GM18873 (cell line): Measurements from ENCODE around the gene DGAT2L6.
"Not testable (repeated sequence)": the region's sequence is repeated elsewhere in the genome, so short reads cannot be mapped to it uniquely, and the experiment has no call there.

Experiments used
- ATAC-seq: cut with Tn5 transposase; IDR thresholded peaks from one replicate; pipeline ENCODE4 v1.9.1; 2021; ENCODE audit warnings: mild to moderate bottlenecking, moderate library complexity, moderate number of reproducible peaks; ENCODE audit not compliant: unreplicated experiment, low FRiP score

Gene DGAT2L6

DNA sequence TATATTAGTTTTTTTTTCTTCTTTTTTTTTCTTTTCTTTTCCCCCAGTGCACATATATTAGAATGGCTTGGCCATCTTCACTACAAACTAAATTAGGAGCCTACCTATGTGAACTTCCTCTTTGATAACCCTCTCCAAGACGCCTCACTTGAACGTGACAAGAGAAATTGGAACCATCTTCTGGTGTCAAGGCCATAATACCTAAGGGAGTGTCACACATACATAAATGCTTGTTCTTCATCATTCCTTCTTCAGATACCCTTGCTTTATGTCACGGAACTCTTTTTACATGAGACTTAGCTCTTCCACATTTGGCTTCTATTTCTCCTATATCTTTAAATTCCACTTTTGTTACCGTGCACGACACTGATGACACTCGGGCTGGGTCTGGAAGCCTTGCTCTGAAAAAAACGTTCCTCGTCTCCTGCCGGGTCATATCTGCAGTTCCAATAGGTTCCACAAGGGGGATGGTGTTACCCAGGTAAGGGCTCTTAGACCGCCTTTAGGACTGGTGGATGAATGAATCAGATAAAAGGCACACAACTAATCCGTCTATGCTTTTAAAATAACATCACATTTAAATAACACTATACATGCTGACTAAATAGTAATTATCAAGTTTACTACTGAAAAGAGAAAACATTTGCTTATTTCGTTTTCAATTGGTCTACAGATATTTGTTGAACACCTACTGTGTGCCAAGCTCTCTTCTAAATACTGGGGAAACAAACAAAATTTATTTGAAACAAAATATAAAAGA is 19.9 kb downstream of the DGAT2L6 start:
- ATAC-seq: peak; percentile 78

DNA sequence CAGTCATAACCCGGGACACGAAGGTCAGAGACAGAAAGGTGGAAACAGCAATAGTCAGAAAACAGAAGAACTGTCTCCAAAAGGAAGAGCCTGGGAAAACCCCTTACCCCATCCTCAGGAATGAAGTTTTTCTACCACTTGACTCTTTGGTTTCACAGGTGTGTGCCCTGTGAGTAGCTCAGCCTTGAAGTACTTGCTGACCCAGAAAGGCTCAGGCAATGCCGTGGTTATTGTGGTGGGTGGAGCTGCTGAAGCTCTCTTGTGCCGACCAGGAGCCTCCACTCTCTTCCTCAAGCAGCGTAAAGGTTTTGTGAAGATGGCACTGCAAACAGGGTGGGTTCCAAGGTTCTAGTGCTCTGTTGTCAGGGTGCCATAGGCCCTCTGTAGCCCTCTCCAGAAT is 24.4 kb downstream of the DGAT2L6 start:
- no peak for ATAC-seq

DNA sequence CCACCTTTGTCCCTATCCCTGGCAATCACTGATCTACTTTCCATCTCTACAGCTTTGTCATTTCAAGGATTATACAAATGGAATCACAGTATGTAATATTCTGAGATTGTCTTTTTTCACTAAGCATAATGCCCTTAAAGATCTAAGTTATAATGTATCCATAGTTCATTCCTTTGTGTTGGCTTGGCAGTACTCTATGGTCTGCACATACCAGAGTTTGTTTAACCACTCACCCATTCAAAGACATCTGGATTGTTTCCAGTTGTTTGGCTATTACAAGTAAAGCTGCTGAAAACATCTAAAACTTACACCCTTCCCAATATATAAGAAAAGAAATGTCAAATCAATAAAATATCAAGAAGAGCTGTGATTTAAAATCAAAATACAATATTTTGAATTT is 31.2 kb downstream of the DGAT2L6 start:
- no peak for ATAC-seq

DNA sequence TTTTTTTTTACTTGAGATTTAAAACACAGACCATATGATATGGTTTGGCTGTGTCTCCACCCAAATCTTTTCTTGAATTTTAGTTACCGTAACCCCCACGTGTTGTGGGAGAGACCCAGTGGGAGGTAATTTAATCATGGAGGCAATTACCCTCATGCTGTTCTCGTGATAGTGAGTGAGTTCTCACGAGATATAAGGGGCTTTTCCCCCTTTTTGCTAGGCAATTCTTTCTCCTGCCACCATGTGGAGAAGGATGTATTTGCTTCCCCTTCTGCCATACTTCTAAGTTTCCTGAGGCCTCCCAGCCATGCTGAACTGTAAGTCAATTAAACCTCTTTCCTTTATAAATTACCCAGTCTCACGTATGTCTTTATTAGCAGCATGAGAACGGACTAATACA is 32.3 kb downstream of the DGAT2L6 start:
- not testable (repeated sequence) for ATAC-seq

DNA sequence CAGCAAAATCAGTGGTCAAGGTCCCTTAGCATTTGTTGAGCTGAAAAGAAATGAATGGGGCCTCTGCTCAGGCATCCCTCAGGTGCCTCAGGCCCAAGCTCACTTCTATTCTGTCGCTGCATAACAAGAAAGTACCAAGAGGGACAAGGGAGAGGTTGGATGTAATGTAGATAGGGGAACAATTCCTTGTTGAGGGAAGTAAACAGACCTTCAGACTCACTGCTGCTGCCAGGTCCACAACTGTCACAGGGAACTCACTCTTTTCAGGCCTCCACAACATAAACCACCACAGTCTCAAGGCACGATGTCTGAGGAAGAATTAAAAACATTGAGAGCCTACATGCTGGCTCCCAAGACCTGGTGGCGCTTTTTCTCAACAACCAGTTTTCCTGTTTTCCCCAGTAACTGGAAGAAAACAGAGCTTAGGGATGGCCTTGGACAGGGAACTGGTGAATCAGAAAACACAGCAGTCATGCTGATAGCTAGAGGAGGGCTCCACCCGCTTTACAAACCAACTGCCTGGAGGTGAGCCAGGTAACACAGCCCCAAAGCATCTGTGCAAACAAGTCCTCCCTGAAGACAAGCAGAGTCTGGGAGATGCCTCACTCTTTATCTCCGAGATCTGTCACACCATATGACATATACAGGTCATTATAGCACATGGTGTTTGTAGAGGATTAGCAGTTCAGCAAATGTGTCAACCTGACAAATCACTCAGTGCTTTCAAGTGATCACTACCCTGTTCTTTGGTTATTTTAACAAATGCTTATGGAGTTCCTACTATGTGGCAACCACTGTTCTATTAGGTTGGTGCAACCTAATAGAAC is 42.9 kb downstream of the DGAT2L6 start:
- ATAC-seq: no peak

DNA sequence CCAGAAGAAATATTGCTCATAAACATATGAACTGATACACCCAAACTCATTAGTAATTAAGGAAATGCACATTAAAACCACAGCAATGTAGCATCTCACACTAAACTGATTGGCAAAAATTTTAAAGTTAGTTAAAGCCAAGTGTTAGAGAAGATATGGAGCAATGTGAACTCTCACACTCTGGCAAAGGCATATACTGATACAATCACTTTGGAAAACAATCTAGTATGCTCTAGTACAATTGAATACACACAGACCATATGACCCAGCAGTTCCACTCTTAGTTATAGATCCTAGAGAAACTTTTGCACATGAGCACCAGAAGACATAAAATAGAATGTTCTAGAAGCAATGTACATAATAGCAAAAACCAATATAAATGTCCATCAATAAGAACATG is 48.8 kb downstream of the DGAT2L6 start:
- ATAC-seq: no peak

DNA sequence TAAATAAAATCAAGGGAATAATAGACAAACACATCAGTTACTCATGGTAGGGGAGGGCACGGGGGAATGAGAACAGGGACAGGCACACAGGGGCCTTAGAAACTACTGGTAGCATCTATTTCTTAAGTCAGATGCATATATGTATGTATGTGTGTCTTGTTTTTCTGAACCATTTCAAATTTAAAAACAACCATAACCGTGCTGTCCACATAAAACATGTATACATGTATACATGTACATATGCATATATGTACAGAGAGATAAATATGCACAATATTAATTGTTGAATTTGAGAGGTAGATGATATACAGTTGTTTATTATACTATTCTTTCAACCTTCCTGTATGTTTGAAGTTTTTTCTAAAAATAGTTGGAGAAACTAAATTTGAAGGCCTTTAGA is 49.4 kb downstream of the DGAT2L6 start:
- no peak for ATAC-seq

DNA sequence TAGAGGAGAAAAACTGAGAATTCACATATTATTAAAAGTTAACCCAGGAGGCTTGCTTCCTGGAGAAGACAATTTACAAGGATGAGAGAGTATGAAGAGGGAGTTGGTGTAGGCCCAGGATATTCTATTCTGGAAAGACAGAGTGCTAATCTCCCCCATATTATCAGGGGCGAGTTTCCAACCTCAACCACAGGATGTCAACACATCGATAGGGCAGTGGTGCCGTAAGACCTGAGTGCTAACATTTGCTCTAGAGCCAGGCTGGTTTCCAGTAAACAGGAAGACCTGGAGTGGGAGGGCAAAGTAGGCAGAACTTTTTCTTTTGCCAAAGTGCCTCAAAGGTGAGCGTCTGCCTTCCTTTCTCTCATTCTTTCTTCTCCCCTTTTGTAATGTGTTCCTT is 54.4 kb downstream of the DGAT2L6 start:
- ATAC-seq: no peak

DNA sequence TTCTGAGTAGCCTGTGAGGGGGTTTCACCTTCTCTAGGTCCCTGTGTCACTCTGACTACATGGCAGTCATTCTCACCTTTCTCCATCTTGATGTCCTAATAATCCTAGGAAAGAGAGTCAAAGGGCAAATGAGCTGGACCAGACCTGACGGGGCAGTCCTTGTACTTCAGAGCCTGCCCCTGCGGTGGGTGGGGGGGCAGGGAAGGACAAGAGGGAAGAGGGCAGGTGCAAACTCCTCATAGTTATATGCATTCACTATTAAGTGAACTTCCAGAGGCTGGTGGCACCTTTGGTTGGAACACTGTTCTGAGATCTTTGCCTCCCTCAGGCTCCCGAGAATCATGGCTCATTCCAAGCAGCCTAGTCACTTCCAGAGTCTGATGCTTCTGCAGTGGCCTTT is 57.1 kb downstream of the DGAT2L6 start, which contains the start of gene AWAT1:
TSS of gene AWAT1 (plus strand) at position 301 of the 400 bp plus-strand sequence. CDS start at position 342, 41 bp downstream.
- ATAC-seq: no peak

DNA sequence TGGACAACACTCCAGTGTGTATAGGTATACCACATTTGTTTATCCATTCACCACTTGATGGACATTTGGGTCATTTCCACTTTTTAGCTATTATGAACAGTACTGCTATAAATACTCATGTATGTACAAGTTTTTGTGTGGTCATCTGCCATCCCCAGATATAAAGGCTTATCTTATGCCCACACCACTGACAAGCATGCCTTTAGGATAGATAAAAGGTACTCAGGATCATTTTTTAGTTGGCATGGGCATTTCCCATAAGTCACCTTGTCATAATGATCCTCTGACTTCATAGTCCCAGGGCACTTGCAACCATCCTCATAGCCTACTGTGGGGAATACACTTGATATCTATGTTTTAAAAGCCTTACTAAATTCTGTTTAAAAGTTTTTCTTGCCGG is 63.5 kb downstream of the DGAT2L6 start:
- ATAC-seq: no peak

DNA sequence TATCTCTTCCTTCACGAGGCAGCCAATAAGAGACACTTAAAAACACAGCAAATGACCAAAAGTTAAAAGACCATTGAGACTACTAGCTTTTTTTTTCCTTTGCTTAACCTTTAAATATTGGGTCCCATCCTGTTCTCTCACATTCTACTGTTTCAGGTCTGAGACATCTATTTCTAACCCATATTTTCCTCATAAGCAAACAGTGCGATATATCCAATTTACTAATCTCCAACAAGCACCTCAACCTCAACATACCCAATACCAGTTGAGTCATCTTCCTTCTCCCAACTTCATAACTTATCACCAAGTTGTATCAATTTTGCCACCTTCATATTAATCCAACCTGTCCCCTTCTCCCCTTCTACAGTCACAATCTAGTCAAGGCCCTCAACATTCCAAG is 64.2 kb downstream of the DGAT2L6 start:
- ATAC-seq: no peak

DNA sequence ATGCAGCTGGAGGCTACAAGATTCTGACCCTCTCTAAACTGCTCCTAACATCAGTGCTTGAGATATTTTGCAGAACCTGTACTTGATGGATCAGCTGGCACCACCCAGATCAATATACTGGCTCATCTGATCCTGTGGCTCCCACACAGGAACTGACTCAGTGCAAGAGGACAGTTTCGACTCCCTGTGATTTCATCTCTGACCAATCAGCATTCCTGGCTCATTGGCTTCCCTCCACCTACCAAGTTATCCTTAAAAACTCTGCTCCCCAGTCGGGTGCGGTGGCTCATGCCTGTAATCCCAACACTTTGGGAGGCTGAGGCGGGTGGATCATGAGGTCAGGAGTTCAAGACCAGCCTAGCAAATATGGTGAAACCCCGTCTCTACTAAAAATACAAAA is 66.3 kb downstream of the DGAT2L6 start:
- ATAC-seq: not testable (repeated sequence)

DNA sequence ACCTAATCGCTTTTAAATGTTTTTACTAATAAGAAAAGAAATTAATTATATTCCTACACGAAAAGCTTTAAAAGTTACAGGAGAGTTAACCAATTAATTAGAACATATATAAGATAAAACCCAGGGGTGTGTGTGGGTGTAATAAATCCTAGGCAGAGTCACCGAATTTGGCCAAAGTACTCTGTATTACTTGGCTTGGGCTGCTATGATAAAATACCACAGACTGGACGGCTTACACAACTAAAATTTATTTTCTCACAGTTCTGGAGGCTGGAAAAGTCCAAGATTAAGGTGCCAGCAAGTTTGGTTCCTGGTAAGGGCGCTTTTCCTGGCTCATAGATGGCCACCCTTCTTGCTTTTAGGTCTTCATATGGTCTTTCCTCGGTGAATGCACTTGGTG is 67.6 kb downstream of the DGAT2L6 start:
- no peak for ATAC-seq

DNA sequence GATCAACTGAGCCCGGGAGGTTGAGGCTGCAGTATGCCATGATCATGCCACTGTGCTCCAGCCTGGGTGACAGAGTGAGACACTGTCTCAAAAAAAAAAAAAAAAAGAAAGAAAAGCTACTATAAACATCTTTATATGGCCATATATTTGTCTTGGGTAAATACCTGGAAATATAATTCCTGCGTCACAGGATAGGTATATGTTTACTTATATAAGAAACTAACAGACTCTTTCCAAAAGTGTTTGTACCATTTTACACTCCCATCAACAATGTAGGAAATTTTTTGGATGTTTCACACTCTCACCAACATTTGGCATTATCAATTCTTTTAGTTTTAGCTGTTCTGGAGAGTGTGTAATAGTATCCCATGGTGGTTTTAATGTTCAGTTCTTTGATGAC is 70.0 kb downstream of the DGAT2L6 start:
- ATAC-seq: no peak

DNA sequence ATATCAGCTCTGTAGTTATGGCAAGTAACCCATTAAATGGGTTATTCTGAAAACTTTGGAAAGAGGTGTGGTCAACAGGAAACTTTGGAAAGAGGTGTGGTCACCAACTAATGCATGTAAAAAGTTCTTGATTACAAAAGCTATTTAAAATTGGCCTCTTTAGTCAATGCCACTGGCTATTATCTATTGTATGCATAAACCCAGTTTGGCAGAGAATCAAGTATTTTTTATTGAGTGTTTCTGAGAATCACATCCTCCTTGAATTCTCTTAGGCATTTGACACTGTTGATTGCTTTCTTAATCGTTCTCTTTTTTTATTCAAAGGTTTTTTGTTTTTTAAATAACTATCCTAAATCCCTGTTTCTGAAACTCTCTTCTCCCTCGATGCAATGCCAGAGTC is 75.2 kb downstream of the DGAT2L6 start:
- no peak for ATAC-seq

DNA sequence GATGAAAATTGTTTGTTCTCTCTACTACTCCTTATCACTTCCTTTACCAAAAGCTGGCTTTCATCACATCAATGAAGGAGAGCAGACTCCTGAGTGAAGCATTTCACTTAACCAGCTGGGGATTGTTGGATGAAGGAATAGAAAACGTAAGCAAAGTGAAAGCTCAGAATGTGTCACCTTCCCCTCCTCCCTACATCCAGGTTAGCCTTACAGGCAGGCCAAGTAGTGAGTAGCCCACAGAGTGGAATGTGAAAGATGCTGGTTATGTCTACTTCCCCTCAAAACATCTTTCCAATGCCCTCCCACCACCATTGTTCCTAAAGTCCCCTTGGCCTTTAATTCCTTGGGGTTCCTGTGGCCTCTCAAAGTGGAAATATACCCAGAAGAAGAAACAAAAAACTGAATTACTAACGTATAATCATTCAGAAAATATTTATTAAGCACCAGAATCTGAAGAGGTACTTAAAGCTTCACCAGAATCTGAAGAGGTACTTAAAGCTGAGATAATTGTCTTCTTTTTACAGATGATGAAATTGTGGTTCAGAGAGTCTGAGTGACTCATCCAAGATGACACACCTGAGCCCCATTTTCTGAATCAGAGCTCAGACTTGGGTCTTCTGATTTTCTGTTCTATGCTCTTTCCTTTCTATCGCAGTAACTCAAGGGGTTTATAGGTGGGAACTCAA is 76.2 kb downstream of the DGAT2L6 start:
- no peak for ATAC-seq

DNA sequence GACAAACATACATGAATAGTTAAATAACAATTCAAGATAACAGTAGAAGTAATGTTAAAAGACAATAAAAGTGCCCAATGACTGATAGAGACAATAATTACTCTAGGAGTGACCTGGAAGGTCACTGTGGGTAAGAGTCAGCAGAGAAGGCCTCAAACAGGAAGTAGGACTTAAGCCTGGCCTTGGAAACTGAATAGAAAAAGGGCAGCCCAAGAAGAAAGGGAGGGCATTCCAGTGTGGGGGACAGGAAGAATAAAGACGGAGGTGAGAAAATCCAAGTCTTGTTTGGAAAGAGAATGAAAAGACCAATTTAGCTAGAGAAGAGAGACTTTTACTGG is 76.7 kb downstream of the DGAT2L6 start:
- ATAC-seq: no peak

DNA sequence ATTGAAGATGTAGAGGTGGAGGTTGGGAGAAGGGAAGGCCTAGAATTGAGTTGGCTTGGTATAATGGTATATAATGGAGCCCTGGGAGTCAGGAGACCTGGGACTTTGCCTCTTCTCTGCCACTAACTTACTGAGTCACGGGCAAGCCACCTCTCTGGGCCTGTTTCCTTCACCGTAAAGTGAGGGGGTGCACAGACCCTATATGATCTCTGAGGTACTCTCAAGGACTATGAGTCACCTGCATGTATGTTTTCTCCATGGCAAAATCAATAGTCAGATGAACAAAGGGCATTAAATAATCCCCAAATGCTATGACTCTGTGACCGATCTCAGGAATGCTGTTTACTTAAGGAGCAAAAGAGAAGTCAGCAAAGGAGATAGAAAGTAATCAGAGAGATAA is 77.6 kb downstream of the DGAT2L6 start:
- no peak for ATAC-seq
